ENCODE measurements around the gene DTX4. TPM values are rescaled to one million over a fixed set of nuclear protein-coding genes. Genes with fewer than 3 reads are reported as not detected.

DTX4 gene
- total RNA-seq, 1 donor from 2014 or later = 9.9 TPM

DNA sequence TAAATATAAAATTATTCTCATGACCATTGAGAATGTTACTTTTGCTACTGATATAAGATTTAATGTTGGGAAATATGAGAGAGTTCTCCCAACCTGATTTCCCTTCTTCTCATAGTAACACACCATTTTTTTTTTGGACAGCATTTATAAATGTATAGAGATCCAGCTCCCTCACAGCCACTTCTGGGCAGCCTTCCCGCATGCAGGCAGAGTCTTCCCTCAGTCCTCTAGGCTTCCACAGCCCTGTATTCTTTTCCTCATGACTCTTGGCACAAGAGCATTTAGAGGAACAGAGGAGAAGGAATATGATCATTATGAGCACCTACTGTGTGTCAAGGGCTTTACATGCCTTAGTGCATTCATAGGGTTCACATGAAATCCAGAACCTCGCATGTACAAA, 9.0 kb downstream of the DTX4 start:
- no peaks in the 10 kb centered on the region for H3K9me3 ChIP-seq (ENCODE audit: control insufficient read depth in 3 of 3, low read length in 3 of 3)

DNA sequence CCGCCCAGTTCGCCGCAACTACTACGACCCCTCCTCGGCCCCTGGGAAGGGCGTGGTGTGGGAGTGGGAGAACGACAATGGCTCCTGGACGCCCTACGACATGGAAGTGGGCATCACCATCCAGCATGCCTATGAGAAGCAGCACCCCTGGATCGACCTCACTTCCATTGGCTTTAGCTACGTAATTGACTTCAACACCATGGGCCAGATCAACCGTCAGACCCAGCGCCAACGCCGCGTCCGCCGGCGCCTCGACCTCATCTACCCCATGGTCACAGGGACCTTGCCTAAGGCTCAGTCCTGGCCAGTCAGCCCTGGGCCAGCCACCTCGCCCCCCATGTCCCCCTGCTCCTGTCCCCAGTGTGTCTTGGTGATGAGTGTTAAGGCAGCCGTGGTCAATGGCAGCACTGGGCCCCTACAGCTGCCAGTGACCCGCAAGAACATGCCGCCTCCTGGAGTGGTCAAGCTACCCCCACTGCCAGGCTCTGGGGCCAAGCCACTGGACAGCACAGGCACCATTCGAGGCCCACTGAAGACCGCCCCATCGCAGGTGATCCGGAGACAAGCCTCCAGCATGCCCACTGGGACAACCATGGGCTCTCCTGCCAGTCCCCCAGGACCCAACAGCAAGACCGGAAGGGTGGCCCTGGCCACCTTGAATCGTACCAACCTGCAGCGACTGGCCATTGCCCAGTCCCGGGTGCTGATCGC, 10.0 kb downstream of the DTX4 start:
- no peaks in the 10 kb centered on the region for H3K9me3 ChIP-seq (ENCODE audit: control insufficient read depth in 3 of 3, low read length in 3 of 3)
- H3K36me3 ChIP-seq (ENCODE audit: control insufficient read depth in 3 of 3, insufficient read depth in 3 of 3, low read length in 3 of 3) = peaks cover 0 to 5% (median 0%) of the 10 kb centered on the region in 3 donors
- H3K4me3 ChIP-seq (ENCODE audit: low read length in 3 of 3) = no peak overlapping the region
- no peak overlapping the region for H3K9ac ChIP-seq (ENCODE audit: low read depth in 1 of 3, low read length in 3 of 3)
- H3K27me3 ChIP-seq (ENCODE audit: control insufficient read depth in 3 of 3, insufficient read depth in 3 of 3, low read length in 3 of 3) = peaks cover 0 to 5% (median 0%) of the 10 kb centered on the region in 3 donors
- peaks cover 1 to 10% (median 3%) of the 10 kb centered on the region in 3 donors for H3K4me1 ChIP-seq (ENCODE audit: control insufficient read depth in 3 of 3, insufficient read depth in 3 of 3, low read length in 3 of 3)
- H3K27ac ChIP-seq (ENCODE audit: low read depth, low read length) = no peak overlapping the region

More for the DNA sequence above, 9.0 kb downstream of the DTX4 start:
- H3K27ac ChIP-seq (ENCODE audit: low read depth, low read length) = no peak overlapping the region
- peaks cover 0 to 5% (median 0%) of the 10 kb centered on the region in 3 donors for H3K36me3 ChIP-seq (ENCODE audit: control insufficient read depth in 3 of 3, insufficient read depth in 3 of 3, low read length in 3 of 3)
- H3K4me3 ChIP-seq (ENCODE audit: low read length in 3 of 3) = no peak overlapping the region
- H3K9ac ChIP-seq (ENCODE audit: low read depth in 1 of 3, low read length in 3 of 3) = no peak overlapping the region
- H3K4me1 ChIP-seq (ENCODE audit: control insufficient read depth in 3 of 3, insufficient read depth in 3 of 3, low read length in 3 of 3) = peaks cover 0 to 10% (median 0%) of the 10 kb centered on the region in 3 donors
- peaks cover 0 to 2% (median 0%) of the 10 kb centered on the region in 3 donors for H3K27me3 ChIP-seq (ENCODE audit: control insufficient read depth in 3 of 3, insufficient read depth in 3 of 3, low read length in 3 of 3)

DNA sequence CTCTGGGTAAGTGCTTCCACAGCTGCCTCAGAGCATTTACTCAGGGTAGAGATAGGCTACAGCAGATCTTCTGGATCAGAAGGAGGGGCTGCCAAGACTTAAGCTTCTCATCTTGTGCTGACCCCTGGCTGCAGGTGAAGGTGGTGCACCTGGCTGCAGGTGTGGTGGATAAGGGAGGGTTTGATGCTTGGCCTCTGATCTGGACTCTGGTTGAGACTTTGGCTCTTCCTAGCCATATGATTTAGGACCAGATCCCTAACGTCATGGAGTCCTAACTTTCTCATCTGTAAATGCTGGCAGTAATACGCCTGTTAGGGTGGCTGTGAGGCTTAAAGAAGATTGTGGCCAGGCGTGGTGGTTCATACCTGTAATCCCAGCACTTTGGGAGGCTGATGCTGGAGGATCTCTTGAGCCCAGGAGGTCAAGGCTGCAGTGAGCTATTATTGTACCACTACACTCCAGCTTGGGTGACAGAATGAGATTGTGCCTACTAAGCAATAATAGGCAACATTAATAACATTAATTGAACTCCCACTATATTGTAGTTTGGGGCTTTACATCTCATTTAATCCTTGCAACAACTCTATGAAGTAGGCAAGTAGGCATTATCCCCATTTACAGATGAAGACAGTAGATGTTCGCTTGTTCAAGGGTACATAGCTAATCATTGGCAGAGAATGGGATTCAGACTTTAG, 10.7 kb downstream of the DTX4 start:
- H3K4me3 ChIP-seq (ENCODE audit: low read length in 3 of 3) = no peak overlapping the region
- no peaks in the 10 kb centered on the region for H3K9me3 ChIP-seq (ENCODE audit: control insufficient read depth in 3 of 3, low read length in 3 of 3)
- H3K9ac ChIP-seq (ENCODE audit: low read depth in 1 of 3, low read length in 3 of 3) = no peak overlapping the region
- H3K36me3 ChIP-seq (ENCODE audit: control insufficient read depth in 3 of 3, insufficient read depth in 3 of 3, low read length in 3 of 3) = peaks cover 0 to 5% (median 0%) of the 10 kb centered on the region in 3 donors
- H3K27ac ChIP-seq (ENCODE audit: low read depth, low read length) = no peak overlapping the region
- H3K4me1 ChIP-seq (ENCODE audit: control insufficient read depth in 3 of 3, insufficient read depth in 3 of 3, low read length in 3 of 3) = peaks cover 2 to 10% (median 9%) of the 10 kb centered on the region in 3 donors
- H3K27me3 ChIP-seq (ENCODE audit: control insufficient read depth in 3 of 3, insufficient read depth in 3 of 3, low read length in 3 of 3) = peaks cover 0 to 11% (median 5%) of the 10 kb centered on the region in 3 donors

DNA sequence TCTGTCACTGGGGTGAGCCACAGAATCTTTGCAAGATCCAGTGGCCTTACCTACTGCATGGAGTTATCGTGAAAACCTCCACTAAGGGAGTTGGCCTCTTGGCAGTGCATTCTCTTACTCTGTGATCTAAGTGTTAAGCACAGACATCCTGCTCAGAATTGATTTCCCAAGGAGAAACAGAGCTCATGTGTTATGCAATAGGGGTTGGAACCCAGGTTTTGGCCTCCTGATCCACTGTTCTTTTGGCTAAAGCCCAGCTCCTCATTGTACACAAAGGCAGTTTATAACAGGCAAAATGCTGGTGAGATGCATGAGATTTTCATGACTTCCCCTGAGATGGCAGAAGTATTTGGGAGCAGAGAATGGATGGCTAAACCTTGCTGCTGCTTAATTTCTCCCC, 11.8 kb downstream of the DTX4 start:
- Histone ChIP-seq H3K9ac (ENCODE audit: low read depth in 1 of 3, low read length in 3 of 3) (no peak overlapping the region), H3K9me3 (ENCODE audit: control insufficient read depth in 3 of 3, low read length in 3 of 3) (no peaks in the 10 kb centered on the region), H3K4me1 (ENCODE audit: control insufficient read depth in 3 of 3, insufficient read depth in 3 of 3, low read length in 3 of 3) (peaks cover 4 to 10% (median 9%) of the 10 kb centered on the region in 3 donors), H3K4me3 (ENCODE audit: low read length in 3 of 3) (no peak overlapping the region), H3K36me3 (ENCODE audit: control insufficient read depth in 3 of 3, insufficient read depth in 3 of 3, low read length in 3 of 3) (peaks cover 0 to 5% (median 0%) of the 10 kb centered on the region in 3 donors), H3K27me3 (ENCODE audit: control insufficient read depth in 3 of 3, insufficient read depth in 3 of 3, low read length in 3 of 3) (peaks cover 0 to 14% (median 5%) of the 10 kb centered on the region in 3 donors), H3K27ac (ENCODE audit: low read depth, low read length) (no peak overlapping the region)

DNA sequence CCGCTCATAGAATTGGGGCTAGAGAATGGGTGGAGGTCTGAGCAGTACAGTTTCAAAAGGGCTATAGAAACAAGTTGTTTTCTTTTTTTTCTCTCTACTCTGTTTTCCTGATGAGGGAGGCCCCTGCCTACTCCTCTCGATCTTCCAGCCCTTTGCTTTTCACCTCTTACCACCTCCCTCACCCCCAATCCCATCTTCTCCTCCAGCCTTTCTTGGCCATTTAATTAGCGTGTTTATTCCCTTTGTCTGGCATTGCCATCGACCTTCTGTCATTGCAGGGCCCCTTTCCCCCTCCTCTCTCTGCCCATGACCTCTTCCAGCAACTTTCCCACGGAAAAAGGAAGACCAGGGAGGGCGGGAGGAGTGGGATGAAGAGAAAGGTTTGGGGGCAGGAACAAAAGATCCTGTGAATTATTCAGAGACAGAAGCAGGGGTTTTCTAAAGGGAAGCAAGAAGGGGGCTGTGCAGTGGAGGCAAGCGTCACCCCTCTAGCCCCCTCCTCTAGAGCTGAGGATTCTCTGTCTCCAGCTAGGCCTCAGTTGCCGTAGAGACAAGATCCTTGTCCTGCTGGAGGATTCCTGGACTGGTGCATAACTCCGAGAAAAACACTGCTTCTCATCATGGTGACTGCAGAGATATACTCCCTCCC, 12.9 kb downstream of the DTX4 start:
- Histone ChIP-seq H3K9me3 (ENCODE audit: control insufficient read depth in 3 of 3, low read length in 3 of 3) (no peaks in the 10 kb centered on the region), H3K4me3 (ENCODE audit: low read length in 3 of 3) (no peak overlapping the region), H3K9ac (ENCODE audit: low read depth in 1 of 3, low read length in 3 of 3) (no peak overlapping the region), H3K4me1 (ENCODE audit: control insufficient read depth in 3 of 3, insufficient read depth in 3 of 3, low read length in 3 of 3) (peaks cover 4 to 10% (median 9%) of the 10 kb centered on the region in 3 donors), H3K27ac (ENCODE audit: low read depth, low read length) (no peak overlapping the region), H3K27me3 (ENCODE audit: control insufficient read depth in 3 of 3, insufficient read depth in 3 of 3, low read length in 3 of 3) (peaks cover 0 to 14% (median 5%) of the 10 kb centered on the region in 3 donors), H3K36me3 (ENCODE audit: control insufficient read depth in 3 of 3, insufficient read depth in 3 of 3, low read length in 3 of 3) (peaks cover 0 to 5% (median 0%) of the 10 kb centered on the region in 3 donors)

DNA sequence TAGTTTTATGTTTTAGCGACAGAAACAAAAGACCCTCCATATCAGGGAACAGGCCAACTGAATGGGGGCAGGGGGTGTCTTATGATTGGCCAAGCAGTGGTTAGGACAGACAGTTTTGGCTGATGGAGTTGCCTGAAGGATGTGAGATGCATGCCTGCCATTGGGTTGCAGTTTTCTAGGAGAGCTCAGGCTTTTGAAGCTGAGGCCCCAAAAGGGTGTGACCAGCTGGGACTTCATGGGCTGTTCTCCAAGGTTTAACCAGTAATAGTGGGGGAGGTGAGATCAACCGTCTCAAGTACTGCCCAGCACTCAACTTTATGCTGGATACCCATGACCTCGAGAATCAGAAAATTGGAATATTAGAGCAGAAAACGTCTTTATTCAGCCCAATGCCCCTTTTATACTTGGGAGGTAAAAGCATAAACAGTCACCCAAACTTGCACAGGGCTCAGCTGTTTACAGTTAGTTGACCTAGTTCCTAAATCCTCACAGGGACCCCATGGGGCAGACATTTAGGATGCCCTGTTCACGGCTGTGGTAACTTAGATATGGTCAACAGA, 13.5 kb downstream of the DTX4 start:
- Histone ChIP-seq H3K27ac (ENCODE audit: low read depth, low read length) (no peak overlapping the region), H3K27me3 (ENCODE audit: control insufficient read depth in 3 of 3, insufficient read depth in 3 of 3, low read length in 3 of 3) (peaks cover 0 to 14% (median 5%) of the 10 kb centered on the region in 3 donors), H3K4me1 (ENCODE audit: control insufficient read depth in 3 of 3, insufficient read depth in 3 of 3, low read length in 3 of 3) (peaks cover 4 to 14% (median 9%) of the 10 kb centered on the region in 3 donors)

DNA sequence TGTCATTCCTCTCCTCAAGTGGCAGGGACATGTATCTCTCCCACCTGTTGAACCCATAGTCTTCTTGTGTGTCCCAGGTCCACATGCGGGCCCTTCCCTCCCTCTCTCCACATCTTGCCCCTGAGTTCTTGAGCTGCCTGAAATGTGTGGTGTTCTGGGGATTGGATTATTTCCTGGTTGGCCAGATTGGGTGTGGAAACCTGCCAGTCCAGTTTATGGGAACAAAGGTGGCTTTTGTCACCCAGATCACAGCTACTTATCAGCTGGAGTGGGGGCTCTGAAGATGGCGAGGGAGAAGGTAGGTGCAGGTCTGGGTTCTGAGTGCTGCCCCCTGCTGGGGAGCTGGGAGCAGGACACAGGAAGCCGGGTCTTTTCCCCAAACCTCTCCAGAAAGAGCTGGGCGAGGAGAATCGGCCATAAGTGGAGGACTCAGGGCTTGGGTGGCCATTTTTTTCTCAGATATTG, 14.2 kb downstream of the DTX4 start:
- Histone ChIP-seq H3K4me3 (ENCODE audit: low read length in 3 of 3) (no peak overlapping the region), H3K4me1 (ENCODE audit: control insufficient read depth in 3 of 3, insufficient read depth in 3 of 3, low read length in 3 of 3) (peaks cover 4 to 14% (median 9%) of the 10 kb centered on the region in 3 donors), H3K9ac (ENCODE audit: low read depth in 1 of 3, low read length in 3 of 3) (no peak overlapping the region), H3K9me3 (ENCODE audit: control insufficient read depth in 3 of 3, low read length in 3 of 3) (no peaks in the 10 kb centered on the region), H3K27me3 (ENCODE audit: control insufficient read depth in 3 of 3, insufficient read depth in 3 of 3, low read length in 3 of 3) (peaks cover 0 to 14% (median 5%) of the 10 kb centered on the region in 3 donors), H3K27ac (ENCODE audit: low read depth, low read length) (no peak overlapping the region), H3K36me3 (ENCODE audit: control insufficient read depth in 3 of 3, insufficient read depth in 3 of 3, low read length in 3 of 3) (peaks cover 0 to 5% (median 0%) of the 10 kb centered on the region in 3 donors)

More for the DNA sequence above, 13.5 kb downstream of the DTX4 start:
- peaks cover 0 to 5% (median 0%) of the 10 kb centered on the region in 3 donors for H3K36me3 ChIP-seq (ENCODE audit: control insufficient read depth in 3 of 3, insufficient read depth in 3 of 3, low read length in 3 of 3)
- H3K4me3 ChIP-seq (ENCODE audit: low read length in 3 of 3) = no peak overlapping the region
- H3K9ac ChIP-seq (ENCODE audit: low read depth in 1 of 3, low read length in 3 of 3) = no peak overlapping the region
- no peaks in the 10 kb centered on the region for H3K9me3 ChIP-seq (ENCODE audit: control insufficient read depth in 3 of 3, low read length in 3 of 3)

DNA sequence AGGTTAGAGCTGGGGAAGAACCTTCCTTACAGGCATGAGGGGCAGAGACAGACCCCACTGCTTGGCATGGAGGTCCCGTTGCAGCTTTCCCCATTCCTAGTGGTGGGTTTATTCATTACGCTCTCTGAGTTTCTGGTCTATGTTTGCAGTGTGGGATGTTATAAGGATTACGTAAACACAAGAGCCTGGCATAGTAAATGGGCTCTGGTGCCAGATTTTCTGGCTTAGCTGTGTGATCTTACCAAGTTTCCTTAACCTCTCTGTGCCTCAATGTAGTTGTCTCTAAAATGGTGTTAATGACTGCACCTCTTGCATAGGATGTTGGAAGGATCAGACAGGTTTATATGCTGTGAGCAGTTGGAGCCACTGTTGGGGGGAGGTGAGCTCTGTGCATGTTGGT, 15.1 kb downstream of the DTX4 start:
- peaks cover 0 to 14% (median 5%) of the 10 kb centered on the region in 3 donors for H3K27me3 ChIP-seq (ENCODE audit: control insufficient read depth in 3 of 3, insufficient read depth in 3 of 3, low read length in 3 of 3)
- H3K4me3 ChIP-seq (ENCODE audit: low read length in 3 of 3) = no peak overlapping the region
- H3K9ac ChIP-seq (ENCODE audit: low read depth in 1 of 3, low read length in 3 of 3) = no peak overlapping the region
- peaks cover 0 to 5% (median 0%) of the 10 kb centered on the region in 3 donors for H3K36me3 ChIP-seq (ENCODE audit: control insufficient read depth in 3 of 3, insufficient read depth in 3 of 3, low read length in 3 of 3)
- H3K9me3 ChIP-seq (ENCODE audit: control insufficient read depth in 3 of 3, low read length in 3 of 3) = no peaks in the 10 kb centered on the region
- peaks cover 4 to 14% (median 9%) of the 10 kb centered on the region in 3 donors for H3K4me1 ChIP-seq (ENCODE audit: control insufficient read depth in 3 of 3, insufficient read depth in 3 of 3, low read length in 3 of 3)
- H3K27ac ChIP-seq (ENCODE audit: low read depth, low read length) = no peak overlapping the region

DNA sequence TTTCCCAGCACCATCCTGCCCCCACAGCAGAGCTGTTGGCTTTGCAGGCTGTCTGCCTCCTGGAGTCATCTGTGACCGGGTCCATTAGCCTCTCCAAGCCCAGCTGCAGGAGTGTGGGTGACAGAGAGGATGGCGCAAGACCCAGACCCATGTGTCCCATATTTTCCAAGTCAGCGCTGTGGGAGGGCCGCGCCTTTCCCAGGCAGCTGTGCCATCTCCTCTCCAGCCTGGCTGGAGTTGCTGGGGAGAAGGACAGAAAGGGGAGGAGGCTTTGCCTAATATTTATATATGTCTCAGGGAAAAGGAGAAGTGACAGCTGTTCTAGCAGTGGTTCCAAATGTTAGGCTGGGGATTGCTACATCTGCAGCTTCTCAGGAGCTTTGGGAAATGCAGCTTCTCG, 15.7 kb downstream of the DTX4 start:
- H3K4me1 ChIP-seq (ENCODE audit: control insufficient read depth in 3 of 3, insufficient read depth in 3 of 3, low read length in 3 of 3) = peaks cover 4 to 14% (median 9%) of the 10 kb centered on the region in 3 donors
- no peaks in the 10 kb centered on the region for H3K9me3 ChIP-seq (ENCODE audit: control insufficient read depth in 3 of 3, low read length in 3 of 3)
- H3K4me3 ChIP-seq (ENCODE audit: low read length in 3 of 3) = no peak overlapping the region
- H3K27ac ChIP-seq (ENCODE audit: low read depth, low read length) = no peak overlapping the region
- peaks cover 0 to 14% (median 5%) of the 10 kb centered on the region in 3 donors for H3K27me3 ChIP-seq (ENCODE audit: control insufficient read depth in 3 of 3, insufficient read depth in 3 of 3, low read length in 3 of 3)
- no peak overlapping the region for H3K9ac ChIP-seq (ENCODE audit: low read depth in 1 of 3, low read length in 3 of 3)
- peaks cover 0 to 2% (median 0%) of the 10 kb centered on the region in 3 donors for H3K36me3 ChIP-seq (ENCODE audit: control insufficient read depth in 3 of 3, insufficient read depth in 3 of 3, low read length in 3 of 3)
